ENCODE results near the gene DUSP2. TPM values are rescaled to one million over a fixed set of nuclear protein-coding genes. Genes with fewer than 3 reads are reported as not detected.
A peak's percentile ranks its signal among the peaks of the same experiment; 100 is the strongest.

Gene DUSP2
- total and polyA plus RNA-seq, 2 donors (not counting 1 experiment from before 2014, with no cell fraction given): 69.8 to 433 TPM

GRCh38 chr2:96120091-96120720 is 25.0 kb downstream of the DUSP2 start:
- ATAC-seq (ENCODE audit: low read depth): no peak
- no peak for DNase-seq
- CTCF ChIA-PET: interaction anchor here (1.6 kb wide), 1 partner anchor 54 kb away, joined by 4 read pairs; no protein-coding TSS in a partner anchor

More at GRCh38 chr2:96120091-96120720, 25.0 kb downstream of the DUSP2 start:
- Histone ChIP-seq H3K4me1 (ENCODE audit: control insufficient read depth in 2 of 2, insufficient read depth in 2 of 2, low read length in 2 of 2) (peaks cover 18 to 22% of the 10 kb centered on the region in 2 donors), H3K9ac (ENCODE audit: low read length) (no peak overlapping the region), H3K4me3 (ENCODE audit: control extremely low read depth in 1 of 5, extremely low read depth in 1 of 5, insufficient read depth in 1 of 5, low read depth in 2 of 5, low read length in 4 of 5) (no peak overlapping the region), H3K36me3 (replicated peaks in 1 of 2; ENCODE audit: control extremely low read depth in 1 of 2, control insufficient read depth in 1 of 2, extremely low read depth in 1 of 2, insufficient read depth in 2 of 2, low read length in 1 of 2) (no peaks in the 10 kb centered on the region), H3K27ac (ENCODE audit: low read length in 2 of 2) (no peak overlapping the region), H4K20me1 (ENCODE audit: control insufficient read depth, insufficient read depth, low read length, poor library complexity, severe bottlenecking) (no peaks in the 10 kb centered on the region), H2AFZ (ENCODE audit: insufficient read depth, low read depth, low read length, poor library complexity, severe bottlenecking) (no peak overlapping the region), H3K4me2 (replicated peaks; ENCODE audit: low read depth, low read length, poor library complexity, severe bottlenecking) (peak overlapping the region; percentile 20), H3K79me2 (ENCODE audit: control insufficient read depth, insufficient read depth, low read length) (no peaks in the 10 kb centered on the region), H3K27me3 (replicated peaks in 1 of 4; ENCODE audit: control extremely low read depth in 1 of 4, control insufficient read depth in 3 of 4, insufficient read depth in 4 of 4, low read length in 3 of 4) (peaks cover 0 to 51% (median 12%) of the 10 kb centered on the region in 4 experiments), H3K9me3 (ENCODE audit: control extremely low read depth in 1 of 3, control insufficient read depth in 2 of 3, insufficient read depth in 1 of 3, low read length in 2 of 3) (peaks cover 0 to 11% (median 0%) of the 10 kb centered on the region in 3 donors)
- Mint-ChIP-seq H3K4me3 (peak overlapping the region; percentile 42), H3K9me3 (ENCODE audit: insufficient read depth) (no peaks in the 10 kb centered on the region), H3K27ac (no peak overlapping the region), H3K4me1 (peaks cover 26% of the 10 kb centered on the region), H3K27me3 (peaks cover 34% of the 10 kb centered on the region)
- POLR2A ChIA-PET: no interaction called here
- TF ChIP-seq CTCF (IDR thresholded peaks at IDR 0.05): no peak
- TF ChIP-seq EZH2 (IDR thresholded peaks at IDR 0.05; ENCODE audit: borderline replicate concordance, insufficient read depth, low read depth, low read length, poor library complexity, severe bottlenecking): no peak
- intact Hi-C loops (cut with micrococcal nuclease): no loop called here
- WGBS (ENCODE audit: insufficient coverage): 19% methylated on average over 11 of the region's 11 CpGs

Measured in B cell (primary cell).